Measurements from ENCODE around the gene MARK2. TPM values are rescaled to one million over a fixed set of nuclear protein-coding genes. Genes with fewer than 3 reads are reported as not detected.

Gene MARK2
- total RNA-seq, 1 donor from 2014 or later: 44.9 TPM

DNA sequence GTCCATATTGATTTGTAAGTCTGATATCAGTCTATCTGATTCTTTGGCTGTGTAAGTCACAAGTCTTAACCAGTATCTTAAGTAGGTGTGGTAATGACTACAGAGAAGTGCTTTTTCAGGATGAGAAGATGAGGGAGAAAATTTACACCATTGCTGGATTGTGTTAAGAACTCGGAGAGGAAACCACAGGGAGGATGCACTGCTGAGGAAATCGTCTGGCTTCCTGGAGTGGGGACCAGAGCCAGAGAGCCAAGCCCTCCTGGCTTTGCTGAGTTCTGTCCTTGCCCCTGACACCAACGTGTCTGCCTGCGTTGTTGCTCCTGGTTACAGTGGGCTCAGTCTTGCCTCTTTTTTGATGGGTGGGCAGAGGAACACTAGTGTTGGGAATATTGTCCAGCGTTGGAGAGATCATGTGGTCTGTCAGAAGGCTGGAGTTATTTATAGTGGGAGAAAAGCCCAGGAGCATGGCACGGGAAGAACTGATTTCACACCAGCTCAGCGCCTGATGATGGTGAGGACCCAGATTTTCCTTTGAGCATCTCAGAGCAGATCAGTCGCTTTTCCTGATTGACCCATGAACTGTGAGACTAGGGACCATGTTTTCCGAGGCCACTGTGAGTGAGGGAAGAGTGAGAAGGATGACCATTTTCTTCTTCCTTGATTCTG, 29.6 kb downstream of the MARK2 start:
- Histone ChIP-seq H3K9me3 (no peaks in the 10 kb centered on the region), H3K27me3 (ENCODE audit: low read depth) (no peaks in the 10 kb centered on the region), H3K4me1 (peaks cover 88% of the 10 kb centered on the region), H3K27ac (peak overlapping the region; percentile 0), H3K36me3 (peaks cover 5% of the 10 kb centered on the region), H3K4me3 (no peak overlapping the region)
- no peak for TF ChIP-seq CTCF (IDR thresholded peaks at IDR 0.05)
- no peak for ATAC-seq
- DNase-seq: no peak
- intact Hi-C loops (cut with DNase I): no loop called here

DNA sequence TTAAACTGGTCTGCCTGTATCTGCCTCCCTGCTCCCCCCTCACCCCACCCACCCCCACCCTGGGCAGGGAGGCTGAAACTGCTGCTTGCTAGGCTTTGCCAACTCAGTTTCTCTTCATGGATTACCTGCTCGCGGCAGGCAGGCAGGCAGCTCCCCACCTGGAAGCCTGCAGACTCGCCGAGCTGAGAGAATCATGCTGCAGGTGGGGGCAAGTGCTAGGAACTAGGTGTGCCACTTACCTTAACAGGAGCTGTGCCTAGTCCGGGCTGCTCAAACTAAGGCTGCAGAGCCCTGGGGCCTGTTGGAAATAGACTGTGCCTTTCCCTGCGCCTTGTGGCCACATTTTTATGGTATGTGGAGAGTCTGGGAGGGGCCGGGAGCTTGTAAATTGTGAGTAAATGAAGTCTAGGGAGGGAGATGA, 30.3 kb downstream of the MARK2 start:
- peaks cover 5% of the 10 kb centered on the region for H3K36me3 ChIP-seq
- intact Hi-C loops (cut with DNase I): no loop called here
- ATAC-seq (no peak), DNase-seq (no peak)
- H3K27me3 ChIP-seq (ENCODE audit: low read depth): no peaks in the 10 kb centered on the region
- H3K27ac ChIP-seq: peak overlapping the region; percentile 25
- no peak overlapping the region for H3K4me3 ChIP-seq
- H3K9me3 ChIP-seq: no peaks in the 10 kb centered on the region
- no peak for TF ChIP-seq CTCF (IDR thresholded peaks at IDR 0.05)
- peaks cover 92% of the 10 kb centered on the region for H3K4me1 ChIP-seq

- no peak for TF ChIP-seq CTCF (IDR thresholded peaks at IDR 0.05)
- Histone ChIP-seq H3K36me3 (peaks cover 5% of the 10 kb centered on the region), H3K4me1 (peaks cover 95% of the 10 kb centered on the region), H3K27ac (peak overlapping the region; percentile 25), H3K4me3 (no peak overlapping the region), H3K9me3 (no peaks in the 10 kb centered on the region), H3K27me3 (ENCODE audit: low read depth) (no peaks in the 10 kb centered on the region)
- DNase-seq (no peak), ATAC-seq (no peak)
- intact Hi-C loops (cut with DNase I): no loop called here
These were observed 30.8 kb downstream of the MARK2 start for GRCh38 chr11:63869683-63870082.

- no peak for DNase-seq
- intact Hi-C loops (cut with DNase I): no loop called here
- Histone ChIP-seq H3K27ac (peak overlapping the region; percentile 25), H3K4me3 (no peak overlapping the region), H3K27me3 (ENCODE audit: low read depth) (no peaks in the 10 kb centered on the region), H3K36me3 (peaks cover 5% of the 10 kb centered on the region), H3K4me1 (peaks cover 95% of the 10 kb centered on the region), H3K9me3 (no peaks in the 10 kb centered on the region)
- no peak for TF ChIP-seq CTCF (IDR thresholded peaks at IDR 0.05)
- peak in 1 of 2 donors; percentile 7 for ATAC-seq
These were observed 31.6 kb downstream of the MARK2 start for GRCh38 chr11:63870351-63871140.

GRCh38 chr11:63871962-63872799, 33.3 kb downstream of the MARK2 start:
- no peaks in the 10 kb centered on the region for H3K9me3 ChIP-seq
- H3K4me3 ChIP-seq: peak overlapping the region; percentile 15
- H3K36me3 ChIP-seq: no peaks in the 10 kb centered on the region
- intact Hi-C loops (cut with DNase I): no loop called here
- DNase-seq (peak; percentile 84), ATAC-seq (peak; percentile 96 to 98)
- H3K4me1 ChIP-seq: peaks cover 80% of the 10 kb centered on the region
- peak overlapping the region; percentile 51 for H3K27ac ChIP-seq
- TF ChIP-seq CTCF (IDR thresholded peaks at IDR 0.05): peak; percentile 63
- no peaks in the 10 kb centered on the region for H3K27me3 ChIP-seq (ENCODE audit: low read depth)

Measured in lower lobe of right lung (tissue), 2 donors.